NCI-H2227 (cell line): ENCODE results near the gene SPG21.
"Not testable (repeated sequence)": the region's sequence is repeated elsewhere in the genome, so short reads cannot be mapped to it uniquely, and the experiment has no call there.

Experiments
- DNase-seq: peaks from one replicate; lab custom pipeline; 2025; ENCODE audit not compliant: unreplicated experiment; lab: John Stamatoyannopoulos, UW

The SPG21 gene, protein sequence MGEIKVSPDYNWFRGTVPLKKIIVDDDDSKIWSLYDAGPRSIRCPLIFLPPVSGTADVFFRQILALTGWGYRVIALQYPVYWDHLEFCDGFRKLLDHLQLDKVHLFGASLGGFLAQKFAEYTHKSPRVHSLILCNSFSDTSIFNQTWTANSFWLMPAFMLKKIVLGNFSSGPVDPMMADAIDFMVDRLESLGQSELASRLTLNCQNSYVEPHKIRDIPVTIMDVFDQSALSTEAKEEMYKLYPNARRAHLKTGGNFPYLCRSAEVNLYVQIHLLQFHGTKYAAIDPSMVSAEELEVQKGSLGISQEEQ

DNA sequence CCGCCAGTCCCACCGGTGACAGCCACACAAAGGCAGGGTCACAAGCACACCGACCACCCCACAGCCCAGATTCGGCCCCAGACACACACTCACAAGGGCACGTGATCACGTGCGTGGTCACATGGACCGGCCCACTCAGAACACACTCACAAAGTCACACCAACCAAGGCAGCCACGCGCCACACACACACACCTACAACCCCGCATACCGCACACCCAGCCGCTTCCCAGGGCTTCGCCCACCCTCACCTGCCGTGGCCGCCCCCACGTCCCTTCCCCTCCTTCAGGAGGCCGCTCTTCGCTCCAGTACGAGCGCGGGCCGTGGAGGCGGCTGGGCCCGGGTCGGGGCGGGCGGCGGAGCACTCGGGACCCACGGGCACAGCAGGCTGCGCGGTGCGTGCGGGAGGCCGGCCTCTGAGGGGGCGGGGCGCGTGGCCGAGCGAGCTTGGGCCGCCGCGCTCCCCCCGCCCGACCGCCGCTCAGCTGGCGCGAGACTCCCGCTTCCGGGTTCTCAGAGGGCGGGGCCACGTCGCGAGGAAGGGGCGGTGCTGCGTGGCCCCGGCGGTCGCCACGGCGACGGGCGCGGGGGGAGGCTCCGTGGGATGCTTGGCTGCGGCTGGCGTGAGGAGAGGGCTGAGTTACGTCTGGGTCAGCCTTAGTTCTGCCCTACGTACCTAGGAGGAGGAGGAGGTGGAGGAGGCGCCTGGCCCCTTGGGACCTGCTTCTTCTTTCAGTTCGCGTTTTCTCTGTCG lies at the start of gene SPG21:
Gene SPG21, minus strand, starts transcription at position 499 of the 752 bp plus-strand sequence. CDS start 6,345 bp downstream, outside the sequence.
- DNase-seq, result peak; percentile 94

DNA sequence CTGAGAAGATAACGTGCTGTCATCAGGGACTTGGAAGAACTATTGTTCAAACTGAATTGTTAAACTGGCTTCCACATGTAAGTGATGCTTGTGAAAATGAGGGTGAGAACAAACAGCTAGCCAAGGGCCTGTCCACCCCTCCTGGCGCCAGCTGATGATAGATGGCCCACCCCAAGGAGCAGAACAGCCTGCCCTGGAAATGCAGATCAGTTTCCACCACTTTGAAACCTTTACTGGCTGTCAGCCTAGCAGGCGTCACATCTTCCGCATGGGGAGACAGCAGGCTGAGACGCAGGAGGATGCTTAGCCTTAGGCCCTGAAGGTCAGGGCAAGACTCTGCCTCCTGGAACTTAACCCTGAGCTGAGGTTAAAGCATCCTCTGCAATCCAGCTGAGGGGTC lies 49.1 kb upstream of the SPG21 start:
- no peak for DNase-seq

DNA sequence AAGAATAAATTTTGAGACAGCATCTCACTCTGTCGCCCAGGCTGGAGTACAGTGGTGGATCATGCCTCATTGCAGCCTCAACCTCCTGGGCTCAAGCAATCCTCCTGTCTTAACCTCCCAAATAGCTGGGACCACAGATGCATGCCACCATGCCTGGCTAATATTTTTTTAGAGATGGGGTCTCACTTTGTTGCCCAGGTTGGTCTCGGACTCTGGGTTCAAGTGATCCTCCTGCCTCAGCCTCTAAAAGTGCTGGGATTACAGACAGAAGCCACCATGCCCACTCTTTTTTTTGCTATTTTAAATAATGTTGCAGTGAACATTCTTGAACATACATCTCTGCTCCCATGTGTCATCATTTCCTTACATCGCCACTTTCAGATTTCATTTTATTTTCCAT lies 48.7 kb upstream of the SPG21 start:
- no peak for DNase-seq

DNA sequence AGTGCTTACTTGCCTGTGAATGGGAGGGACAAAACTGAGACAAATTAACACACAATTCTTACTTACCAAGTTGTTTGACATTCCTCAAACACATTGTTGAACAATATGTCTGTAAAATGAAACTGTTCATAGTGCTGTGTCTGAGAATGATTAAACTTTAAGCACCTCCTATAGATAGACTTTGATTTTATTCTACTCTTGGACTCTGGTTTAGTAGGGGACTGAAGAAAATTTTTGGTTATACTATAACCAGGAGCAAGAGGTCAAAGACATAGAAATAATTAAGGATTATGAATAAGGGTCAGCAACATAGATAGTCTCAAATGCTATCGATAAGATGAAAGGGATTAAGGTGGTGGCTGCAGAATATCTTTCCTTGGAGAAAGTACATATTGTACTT lies 47.6 kb upstream of the SPG21 start:
- DNase-seq, result no peak

DNA sequence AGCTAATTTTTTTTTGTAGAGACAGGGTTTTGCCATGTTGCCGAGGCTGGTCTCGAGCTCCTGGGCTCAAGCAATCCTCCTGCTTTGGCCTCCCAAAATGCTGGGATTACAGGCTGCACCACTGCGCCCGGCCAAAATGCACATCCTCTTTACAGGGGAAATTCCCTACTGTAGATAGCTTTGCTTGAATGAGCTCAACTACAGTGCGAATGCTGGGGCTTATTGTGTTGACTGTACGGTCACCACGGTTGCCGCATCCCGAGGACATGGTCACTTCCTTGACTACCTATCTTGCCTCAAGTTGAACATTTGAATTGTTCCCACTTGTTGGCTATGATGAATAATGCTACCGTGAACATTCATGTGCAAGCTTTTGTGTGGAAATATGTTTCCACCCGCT lies 45.0 kb upstream of the SPG21 start:
- DNase-seq, result no peak

DNA sequence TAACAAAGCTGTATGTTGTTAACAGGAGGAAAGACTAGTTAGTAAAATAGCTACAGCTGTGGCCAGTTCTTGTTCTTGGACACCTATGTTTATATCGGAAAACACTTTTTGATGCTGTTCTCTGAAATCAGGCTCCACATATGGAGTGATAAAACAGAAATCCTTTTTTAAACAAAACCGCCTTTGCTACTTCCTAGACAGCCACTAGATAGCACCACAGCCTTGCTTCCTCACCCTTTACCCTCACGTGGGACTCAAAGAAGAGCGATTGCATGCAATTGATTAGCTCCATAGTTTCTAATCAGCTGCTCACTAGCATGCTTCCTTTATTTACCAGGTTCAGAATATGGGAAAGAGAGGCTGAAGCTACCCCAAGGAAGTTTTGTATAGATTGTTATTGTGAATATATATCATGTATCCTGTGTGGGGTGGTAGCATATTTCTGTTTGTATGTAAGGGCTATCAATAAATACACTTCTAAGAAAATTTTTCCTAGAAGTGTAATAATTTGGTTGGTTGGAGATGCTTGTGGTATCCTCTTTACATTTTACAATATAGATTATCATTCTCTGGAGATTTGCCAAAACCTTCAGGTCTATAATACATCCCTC lies 44.0 kb upstream of the SPG21 start:
- peak; percentile 33 for DNase-seq

DNA sequence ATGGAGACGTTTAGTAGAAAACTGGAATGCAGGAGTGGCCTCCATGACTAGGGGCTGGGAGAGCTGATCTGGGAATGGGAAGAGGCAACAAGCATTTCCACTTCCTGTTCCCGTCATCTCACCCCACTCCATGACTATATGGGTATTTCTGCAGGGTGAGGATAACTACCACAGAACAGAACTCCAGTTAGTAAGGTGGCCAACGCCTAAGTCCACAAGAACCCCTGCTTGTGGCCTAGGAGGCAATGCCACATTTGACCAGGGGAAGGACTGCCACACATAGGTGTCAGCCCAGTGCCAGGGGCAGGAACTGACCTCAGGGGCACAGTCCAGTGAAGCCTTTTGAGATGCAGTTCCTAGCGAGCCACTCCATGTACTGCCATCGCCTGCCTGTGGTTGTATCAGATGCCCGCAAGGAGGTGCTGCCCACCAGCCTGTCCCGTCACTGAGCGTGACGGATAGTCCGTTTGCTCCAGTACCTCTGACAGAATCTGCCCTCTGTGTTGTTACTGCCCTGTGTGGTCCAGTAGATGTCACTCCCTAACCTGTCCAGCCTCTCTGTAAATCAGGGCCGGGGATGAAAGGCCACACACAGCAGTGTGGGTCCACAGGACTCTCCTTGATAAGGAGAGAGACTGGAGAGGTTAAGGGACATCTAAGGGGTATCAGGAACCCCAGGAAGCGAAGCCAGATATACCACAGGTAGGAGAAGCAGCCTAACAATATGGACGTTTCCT lies 43.3 kb upstream of the SPG21 start:
- peak; percentile 60 for DNase-seq

DNA sequence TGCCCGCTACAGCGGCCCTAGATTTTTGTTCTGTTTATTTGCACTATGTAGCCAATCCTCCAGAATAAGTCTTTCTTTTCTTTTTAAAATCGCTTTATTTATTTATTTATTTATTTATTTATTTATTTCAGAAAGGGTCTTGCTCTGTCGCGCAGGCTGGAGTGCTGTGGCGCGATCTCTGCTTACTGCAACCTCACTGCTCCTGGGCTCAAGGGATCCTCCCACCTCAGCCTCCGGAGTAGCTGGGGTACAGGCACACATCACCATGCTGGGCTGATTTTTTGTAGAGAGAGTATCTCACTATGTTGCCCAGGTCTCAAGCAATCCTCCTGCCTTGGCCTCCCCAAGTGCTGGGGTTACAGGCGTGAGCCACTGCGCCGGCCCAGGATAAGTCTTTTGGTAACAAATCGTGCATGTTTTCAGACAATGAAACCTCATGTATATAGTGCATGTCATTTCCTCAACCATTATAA lies 40.1 kb upstream of the SPG21 start:
- no peak for DNase-seq

DNA sequence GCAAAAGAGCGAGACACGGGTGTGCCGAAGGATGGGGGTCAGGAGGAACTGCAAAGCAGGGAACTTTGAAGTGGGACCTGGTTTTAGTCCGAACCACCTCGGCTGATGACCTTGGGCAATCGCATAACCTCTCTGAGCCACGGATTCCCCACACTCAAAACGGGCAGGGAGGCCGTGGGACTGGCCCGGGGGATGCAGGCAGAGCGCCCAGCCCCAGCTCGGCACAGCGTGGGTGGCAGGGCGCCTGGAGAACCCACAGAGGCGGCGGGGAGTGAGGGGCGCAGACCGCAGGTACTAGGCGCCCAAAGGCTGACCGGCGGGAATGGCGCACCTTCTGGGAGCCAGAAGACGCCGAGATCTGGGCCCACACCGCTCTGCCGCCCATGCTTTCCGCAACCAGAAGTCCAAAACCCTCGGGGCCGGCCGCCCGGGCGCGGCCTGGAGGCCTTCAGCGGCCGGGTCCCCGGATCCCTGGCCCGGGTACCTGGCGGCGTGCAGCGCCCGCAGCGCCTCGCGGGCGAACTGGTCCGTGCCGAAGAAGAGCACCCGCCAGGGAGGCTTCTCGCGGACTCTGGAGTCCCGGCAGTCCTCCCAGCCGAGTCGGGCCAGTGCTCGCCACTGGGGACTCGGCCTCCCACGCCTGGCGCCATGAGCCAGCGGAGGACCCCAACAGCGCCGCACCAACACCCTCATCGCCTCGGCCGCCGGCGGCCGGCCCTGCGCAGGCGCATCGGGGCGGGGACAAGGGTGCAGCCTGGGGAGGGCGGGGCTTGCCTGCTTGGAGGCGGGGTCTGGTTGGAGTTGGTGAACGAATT lies 39.4 kb upstream of the SPG21 start, which contains the start of gene MTFMT:
Gene MTFMT, minus strand, starts transcription at position 719 of the 815 bp plus-strand sequence. Its CDS starts 26 bp downstream, at position 693.
- peak; percentile 84 for DNase-seq

DNA sequence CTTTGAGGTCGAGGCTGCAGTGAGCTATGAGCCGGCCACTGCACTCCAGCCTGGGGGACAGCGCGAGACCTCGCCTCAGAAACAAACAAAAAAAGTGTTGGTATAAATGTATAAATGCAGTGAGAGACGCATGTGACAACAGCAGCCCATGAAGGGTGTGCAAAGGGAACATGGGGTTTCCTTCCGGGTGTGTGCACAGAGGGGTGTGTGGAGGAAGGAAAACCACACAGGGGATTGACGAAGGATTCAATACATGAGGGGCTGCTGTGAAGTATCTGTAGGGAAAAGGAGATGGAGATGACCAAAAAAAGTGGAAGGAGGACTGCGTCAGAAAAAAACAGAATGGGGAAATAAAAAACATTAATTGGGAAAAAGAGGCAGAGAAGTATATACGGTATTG lies 38.6 kb upstream of the SPG21 start:
- no peak for DNase-seq

DNA sequence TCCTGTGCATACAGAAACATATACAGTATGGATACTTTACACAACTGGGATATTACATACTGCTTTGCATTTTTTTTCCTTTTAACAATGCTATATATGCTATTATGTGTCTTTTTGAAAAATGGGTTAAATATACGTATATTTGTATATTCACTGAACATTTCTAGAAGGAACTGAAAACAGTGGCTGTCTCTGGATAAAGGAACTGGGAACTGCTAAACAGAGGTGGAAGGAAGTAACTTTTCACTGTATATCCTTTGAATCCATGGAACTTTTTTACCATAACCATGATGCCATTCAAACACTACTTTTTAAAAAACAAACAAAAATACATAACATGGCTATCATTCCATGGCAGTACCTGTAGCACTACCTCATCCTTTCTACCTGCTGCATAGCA lies 37.9 kb upstream of the SPG21 start:
- DNase-seq, result no peak

DNA sequence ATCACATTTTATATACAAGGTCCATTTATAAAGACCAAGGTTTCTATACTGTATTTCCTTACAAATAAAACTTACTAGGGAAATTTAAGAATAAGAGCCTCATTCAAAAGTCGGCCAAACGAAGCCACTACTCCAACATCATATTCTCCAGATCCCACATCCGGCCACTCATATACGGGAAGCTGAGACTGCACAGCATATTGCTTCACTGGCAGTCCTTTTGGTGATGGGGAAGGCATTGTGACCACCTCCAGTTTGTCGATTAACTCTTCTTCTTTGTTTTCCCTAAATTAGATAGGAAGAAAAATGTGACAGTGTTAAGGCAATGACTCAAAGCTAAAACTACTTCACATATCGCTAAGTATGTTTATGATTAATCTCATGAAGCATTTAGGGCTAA lies 37.0 kb upstream of the SPG21 start:
- no peak for DNase-seq

DNA sequence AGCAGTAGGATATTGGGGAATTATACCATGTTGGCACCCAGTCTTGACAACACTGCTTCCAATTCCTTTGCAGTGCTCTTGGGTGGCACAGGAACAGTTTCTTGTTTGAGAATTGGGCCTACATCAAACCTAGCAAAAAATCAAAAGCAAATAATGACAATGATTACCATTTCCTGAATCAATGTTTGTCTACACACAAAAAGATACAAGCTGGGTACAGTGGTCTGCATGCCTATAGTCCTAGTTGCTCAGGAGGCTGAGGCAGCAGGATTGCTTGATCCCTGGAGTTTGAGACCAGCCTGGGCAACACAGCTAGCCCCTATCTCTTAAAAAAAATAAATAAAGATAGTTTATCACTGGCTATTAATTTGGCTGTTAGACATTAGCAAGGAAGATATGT lies 31.8 kb upstream of the SPG21 start:
- no peak for DNase-seq

DNA sequence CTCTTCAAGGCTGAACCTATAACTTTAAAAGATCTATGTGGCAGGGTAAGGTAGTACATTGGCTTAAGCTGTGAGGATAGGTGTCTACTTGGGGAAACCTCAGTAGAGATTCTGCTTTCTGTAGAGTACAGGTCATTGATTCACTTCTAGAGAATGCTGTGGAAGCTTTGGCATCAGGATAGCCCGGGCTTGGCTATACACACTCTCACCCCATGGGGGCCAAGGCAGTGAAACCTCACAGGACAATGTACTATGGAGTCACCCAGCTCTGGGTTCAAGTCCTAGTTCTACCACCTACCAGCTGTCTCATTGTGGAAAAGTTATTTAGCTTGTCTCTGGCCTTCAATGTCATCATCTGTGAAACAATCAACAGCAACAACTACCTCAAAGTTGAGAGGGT lies 30.7 kb upstream of the SPG21 start:
- no peak for DNase-seq

DNA sequence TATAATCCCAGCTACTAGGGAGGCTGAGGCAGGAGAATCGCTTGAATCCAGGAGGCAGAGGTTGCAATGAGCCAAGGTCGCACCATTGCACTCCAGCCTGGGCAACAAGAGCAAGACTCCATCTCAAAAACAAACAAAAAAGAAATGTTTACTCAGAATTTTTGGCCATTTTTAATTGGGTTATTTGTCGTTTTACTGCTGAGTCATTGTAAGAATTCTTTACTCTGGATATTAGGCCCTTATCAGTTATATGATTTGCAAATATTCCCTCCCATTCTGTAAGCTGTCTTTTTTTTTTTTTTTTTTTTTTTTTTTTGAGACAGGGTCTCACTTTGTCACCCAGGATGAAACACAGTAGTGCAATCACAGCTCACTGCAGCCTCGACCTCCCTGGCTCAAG lies 21.5 kb upstream of the SPG21 start:
- not testable (repeated sequence) for DNase-seq

DNA sequence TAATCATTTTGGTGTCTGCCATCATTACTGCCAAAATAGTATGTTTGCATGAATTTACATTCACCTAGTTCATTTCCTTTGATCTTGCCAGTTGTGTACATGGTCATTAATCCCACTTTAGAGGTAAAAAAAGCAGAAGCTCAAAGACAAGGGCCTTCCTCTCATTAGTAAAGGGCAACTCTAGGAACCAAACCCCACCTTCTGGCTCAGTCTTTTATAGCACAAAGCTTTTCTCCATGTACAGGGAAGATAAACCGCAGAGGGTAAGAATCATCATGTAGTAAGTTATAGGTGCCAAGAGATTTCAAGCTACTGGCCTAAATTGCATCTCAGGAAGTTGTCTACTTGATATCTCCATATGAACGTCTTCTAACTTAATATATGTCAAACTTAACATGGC lies 19.3 kb upstream of the SPG21 start:
- DNase-seq, result no peak

DNA sequence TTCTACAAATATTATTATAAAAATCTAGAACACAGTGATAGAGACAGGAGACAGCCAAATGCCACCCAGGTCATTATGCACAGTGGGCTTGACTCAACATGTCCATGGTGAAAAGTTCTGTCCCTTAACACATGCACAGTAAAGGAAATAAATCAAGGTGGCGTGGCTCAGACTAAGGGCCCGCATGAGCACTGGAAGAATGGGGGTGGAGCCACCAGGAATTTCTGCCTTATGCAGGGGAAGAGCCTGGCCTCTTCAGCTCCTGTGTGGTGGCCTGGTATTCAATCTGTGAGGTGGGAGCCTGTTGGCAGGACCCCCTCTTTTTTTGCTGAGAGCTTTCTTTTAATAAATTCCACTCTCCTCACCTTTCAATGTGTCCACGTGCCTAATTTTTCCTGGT lies 17.2 kb upstream of the SPG21 start:
- no peak for DNase-seq

DNA sequence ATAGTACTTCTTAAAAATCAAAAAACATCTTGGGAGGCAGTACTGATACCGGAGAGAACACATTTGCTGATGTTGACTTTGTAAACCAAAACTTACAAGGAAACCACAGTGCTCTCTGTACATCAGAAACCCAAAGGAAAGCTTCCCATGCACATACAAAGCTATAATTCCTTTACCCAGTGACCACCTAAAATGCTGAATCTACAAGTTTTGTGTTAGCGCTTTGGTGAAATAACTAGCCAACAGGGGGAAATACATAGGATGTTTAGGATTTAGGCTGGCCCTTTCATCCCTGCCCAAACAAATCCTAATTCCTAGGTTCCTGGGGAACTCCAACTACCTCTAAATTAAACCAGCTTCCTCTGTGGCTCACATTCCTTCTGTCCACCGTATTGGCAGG lies 15.3 kb upstream of the SPG21 start:
- DNase-seq, result no peak

DNA sequence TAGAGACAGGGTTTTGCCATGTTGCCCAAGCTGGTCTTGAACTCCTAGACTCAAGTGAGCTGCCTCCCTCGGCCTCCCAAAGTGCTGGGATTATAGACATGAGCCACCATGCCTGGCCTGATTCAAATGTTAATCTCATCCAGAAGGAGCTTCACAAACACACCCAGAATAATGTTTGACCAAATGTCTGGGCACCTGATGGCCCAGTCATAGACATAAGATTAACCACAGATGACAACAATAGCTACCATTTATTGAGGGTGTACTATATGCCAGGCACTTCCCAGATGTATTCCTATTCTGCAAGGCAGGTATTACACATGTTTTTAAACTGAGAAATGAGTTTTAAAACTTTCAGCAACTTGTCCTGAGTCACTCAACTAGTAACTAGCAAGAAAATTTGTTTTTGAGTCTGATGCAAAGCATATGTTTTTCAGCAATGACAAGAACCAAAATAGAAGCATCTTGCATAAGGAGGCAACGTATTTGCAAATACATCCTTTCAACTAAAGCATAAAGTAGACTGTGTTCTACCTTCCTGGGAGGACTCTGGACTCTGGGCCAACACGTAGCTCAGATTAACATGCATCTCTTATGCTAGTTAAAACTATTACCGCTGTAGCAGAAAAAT lies 8.1 kb upstream of the SPG21 start:
- no peak for DNase-seq

DNA sequence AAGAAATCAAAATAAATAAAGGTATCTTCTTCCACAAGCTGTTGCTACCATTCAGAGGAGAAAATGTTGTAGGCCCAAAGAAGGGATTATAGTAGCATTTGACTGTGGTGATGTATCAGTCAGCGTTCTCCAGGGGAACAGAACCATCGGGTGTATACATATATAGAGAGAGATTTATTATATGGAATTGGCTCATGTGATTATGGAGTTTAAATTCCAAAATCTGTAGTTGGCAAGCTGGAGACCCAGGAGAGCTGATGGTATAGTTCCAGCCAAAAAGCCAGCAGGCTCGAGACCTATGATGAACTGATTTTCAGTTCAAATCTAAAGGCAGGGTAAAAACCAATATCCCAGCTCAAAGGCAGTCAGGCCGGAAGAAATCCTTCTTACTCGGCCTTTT lies 7.4 kb upstream of the SPG21 start:
- DNase-seq, result no peak
